COR-L47 (cell line): ENCODE results near the gene PSORS1C1.

Source experiments
- DNase-seq: peaks from one replicate; lab custom pipeline; 2025; lab: John Stamatoyannopoulos, UW

The PSORS1C1 gene

DNA sequence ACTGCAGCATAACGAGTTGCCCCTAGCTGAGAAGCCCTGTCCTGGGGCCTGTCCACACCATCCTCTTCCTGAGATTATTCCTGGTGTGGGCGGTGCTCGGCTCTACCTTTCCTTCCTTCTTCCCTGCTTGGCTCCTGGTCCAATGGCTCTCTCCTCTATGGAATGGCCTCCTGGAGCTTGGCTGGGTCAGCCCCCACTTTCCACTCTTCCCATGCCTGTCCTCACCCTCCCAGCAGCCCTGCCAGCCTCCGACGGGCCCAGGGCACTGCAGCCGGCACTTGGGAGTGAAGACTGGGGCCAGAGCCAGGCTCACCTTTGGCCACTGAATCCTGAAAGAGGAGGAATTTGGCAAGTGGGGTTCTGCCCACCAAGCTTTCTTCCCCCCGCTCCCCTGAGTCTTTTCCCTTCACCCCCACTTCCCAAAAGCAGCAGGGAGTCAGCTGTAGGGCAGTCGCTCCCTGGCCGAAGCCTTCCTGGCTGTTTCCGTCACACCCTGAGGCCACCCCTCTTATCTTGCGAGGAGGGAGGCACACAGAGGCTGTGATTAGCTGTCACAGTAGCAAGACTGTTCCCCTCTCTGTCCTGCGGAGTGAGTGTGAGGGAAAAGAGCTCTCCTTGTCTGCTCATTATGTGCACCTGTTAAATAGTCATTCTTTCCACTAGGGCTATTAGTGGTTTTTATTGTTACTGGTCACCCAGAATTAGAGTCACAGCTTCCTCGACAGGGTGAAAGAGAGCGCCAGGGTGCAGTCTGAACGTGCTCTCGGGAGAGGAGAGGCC is 12.0 kb downstream of the PSORS1C1 start:
- no peak for DNase-seq

DNA sequence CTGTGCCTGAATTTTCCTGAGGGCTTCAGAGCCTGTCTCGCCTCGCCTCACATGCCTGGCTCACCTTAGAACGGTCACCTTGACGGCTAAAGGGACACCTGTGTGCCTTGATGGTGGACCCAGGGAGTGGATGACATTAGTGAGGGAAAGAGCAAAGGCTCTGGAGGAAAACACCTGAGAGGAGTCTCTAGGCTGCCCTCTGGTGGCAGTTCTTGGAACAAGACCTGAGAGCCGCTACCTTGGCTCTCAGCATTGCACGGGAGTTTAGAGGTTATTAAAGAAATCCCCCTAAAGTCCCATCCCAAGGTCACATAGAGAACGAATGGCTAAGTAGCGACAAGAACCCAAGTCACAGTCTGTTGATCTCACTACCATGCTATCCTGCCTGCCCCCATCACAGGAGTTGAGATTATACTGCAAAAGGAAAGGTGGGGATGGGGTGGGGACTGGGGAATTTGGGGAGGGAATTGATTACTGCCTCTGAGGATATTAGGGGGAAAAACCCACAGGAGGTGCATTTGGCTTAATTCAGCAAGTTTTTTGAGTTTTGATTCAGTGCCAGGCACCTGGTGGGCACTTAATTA is 13.6 kb downstream of the PSORS1C1 start:
- peak; percentile 57 for DNase-seq

DNA sequence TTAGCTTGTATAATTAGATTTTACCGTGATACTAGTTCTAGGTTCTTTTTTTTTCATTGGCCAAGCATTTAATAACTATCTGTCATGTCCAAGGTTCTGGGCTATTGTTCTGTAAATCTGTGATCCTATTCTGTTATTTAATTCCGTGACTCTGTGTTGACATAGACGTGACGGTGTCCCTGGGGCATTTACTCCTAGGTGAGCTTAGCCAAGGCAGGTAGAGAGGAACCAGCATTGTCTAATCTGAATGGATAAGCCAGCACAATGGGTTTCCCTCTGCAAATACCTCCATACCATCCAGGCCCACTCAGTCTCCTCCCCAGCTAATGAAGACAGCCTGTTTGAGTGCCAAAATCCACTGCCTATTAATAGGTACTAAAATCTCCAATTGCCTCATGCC is 14.5 kb downstream of the PSORS1C1 start:
- no peak for DNase-seq

DNA sequence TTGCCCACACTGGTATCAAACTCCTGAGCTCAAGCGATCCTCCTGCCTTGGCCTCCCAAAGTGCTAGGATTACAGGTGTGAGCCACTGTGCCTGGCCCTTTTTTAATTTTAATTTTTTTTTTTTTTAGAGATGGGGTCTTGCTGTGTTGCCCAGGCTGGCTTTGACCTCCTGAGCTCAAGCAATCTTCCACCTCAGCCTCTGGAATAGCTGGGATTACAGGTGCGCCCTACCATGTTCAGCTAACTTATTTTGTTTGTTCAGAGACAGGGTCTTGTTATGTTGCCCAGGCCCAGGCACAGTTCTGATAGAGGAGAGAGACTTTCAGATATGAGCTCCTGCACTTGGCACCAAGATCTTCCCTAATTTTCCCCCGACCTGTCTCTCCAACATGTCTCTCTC is 16.2 kb downstream of the PSORS1C1 start:
- DNase-seq, result no peak

DNA sequence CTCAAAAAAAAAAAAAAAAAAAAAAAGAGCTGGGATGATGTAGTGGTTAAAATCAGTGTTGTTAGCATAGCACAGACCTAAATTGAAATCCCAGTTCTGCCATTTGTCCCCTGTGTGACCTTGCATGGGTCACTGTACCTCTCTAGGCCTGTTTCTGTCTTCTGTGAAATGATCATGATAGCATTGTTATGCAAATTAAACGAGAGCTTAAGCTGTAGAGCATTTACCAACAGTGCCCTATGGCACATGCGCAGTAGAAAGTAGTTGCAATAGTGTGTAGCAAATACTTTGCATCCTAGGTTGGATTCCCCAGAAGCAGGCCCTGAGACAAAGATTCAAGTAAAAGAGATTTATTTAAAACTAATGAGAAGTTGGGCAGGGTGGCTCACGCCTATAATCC is 17.0 kb downstream of the PSORS1C1 start:
- DNase-seq, result no peak

DNA sequence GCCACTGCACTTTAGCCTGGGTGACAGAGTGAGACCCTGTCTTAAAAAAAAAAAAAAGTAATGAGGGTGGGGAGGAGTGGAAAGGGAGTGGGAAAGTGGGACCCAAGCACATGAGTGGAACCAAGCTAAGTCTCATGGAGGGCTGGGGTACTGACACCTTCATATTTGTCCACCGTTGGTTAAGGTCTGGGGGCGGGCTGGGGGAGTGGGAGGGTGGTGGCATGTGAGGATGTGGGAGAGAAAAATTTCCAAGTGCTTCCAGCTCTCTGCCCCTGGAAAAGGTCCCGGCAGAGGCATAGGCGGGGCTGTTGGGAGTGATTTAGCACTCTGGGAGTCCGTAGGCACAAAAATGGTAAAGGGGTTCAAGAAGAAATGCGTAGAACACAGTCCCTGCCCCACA is 18.2 kb downstream of the PSORS1C1 start:
- no peak for DNase-seq

DNA sequence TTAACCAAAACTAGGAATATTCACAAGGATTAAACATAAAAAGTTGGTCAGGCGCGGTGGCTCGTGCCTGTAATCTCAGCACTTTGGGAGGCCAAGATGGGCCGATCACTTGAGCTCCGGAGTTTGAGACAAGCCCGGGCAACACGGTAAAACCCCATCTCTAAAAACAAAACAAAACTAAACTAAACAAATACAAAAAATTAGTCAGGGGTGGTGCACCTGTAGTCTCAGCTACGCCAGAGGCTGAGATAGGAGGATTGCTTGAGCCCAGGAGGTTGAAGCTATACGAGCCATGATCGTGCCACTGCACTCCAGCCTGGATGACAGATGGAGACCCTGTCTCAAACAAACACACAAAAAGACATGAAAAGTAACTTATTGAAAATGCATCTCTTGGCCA is 21.1 kb downstream of the PSORS1C1 start:
- no peak for DNase-seq

DNA sequence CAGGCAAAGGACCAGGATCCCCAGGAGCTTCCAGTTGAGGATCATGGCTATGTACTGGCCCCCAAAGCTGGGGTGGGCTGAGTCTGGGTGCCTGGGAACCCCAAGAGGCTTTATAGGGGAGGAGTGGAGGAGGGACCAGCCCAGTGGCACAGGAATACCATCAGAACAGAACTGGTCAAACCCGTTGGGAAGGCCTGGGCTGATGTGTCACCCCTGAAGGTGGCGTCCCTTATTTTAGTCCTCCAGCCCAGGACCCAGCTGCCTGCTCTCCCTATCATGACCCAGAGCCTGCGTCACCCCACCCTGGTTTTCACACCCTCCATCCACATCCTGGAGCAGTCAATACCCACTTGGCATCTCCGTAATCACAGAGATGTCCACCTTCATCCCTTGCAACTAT is 24.4 kb downstream of the PSORS1C1 start, which contains the start of gene PSORS1C2:
Gene PSORS1C2 (minus strand): TSS at position 85 of the 400 bp plus-strand sequence. CDS start 40 bp downstream, at position 45.
- no peak for DNase-seq

DNA sequence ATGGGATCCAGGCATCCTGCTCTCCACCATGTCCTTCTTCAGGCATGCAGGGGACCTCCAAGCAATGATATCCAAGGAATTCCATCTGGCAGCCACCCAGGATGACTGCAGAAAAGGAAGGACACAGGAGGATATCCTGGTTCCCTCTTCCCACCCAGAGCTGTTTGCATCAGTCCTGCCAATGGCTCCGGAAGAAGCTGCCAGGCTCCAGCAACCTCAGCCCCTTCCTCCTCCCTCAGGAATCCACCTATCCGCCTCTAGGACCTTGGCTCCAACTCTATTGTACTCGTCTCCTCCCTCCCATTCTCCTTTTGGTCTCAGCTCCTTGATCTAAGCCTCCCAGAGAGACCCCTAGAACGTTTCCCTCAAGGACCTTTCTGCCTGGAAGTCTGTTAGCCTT is 25.0 kb downstream of the PSORS1C1 start:
- DNase-seq, result no peak

DNA sequence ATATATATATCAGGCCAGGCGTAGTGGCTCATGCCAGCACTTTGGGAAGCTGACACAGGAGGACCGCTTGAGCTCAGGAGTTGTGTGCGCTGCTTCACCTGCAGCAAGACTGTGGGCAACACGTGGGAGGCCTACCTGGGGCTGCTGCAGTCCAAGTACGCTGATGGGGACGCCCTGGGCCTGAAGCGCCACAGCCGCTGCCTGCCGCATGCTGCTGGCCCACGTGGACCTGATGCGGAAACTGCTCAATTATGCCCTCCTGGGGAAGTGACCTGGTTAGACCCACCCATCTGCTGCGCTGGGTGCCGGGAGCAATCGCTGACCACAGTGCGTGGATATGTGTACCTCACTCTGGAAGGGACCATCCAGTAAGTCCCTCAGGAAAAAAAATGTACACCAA is 26.0 kb downstream of the PSORS1C1 start:
- DNase-seq, result no peak

DNA sequence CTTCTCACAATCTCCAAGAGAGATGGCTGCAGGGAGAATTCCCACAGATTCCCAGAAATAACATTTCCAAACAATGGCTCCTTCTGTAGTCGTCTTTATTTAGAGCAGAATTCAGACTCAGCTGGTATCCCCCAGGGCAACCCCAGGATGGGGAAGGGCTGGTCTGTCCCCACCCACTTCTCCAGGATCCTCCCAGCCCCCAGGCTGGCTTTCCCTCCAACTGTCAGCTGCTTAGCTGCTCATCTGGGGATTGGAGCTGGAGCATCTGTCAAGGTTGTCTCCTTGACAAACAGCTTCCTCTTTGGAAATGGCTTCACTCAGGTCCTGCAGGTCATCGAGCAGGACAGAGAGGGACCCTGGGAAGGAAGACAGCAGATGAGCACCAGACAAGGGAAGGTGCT is 27.8 kb downstream of the PSORS1C1 start:
- DNase-seq, result no peak

DNA sequence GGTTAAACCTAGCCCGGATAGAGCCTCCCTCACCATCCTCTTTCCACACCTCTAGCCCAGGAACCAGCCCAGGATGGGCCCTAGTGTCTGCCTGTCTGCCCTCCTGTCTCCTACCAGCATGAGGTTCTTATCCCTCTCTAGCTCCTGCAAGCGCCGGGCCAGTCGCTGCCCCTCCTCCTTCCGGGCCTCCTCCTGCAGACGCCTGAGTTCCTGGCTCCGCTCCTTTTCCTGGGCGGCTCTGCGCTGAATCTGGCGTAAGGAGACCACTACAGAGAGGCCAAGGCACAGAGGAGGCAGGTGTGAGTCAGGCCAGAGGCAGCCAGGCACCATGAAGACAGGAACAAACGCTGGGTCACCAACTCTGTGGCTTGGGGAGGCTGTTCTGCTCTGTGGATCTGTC is 28.5 kb downstream of the PSORS1C1 start:
- DNase-seq, result no peak

DNA sequence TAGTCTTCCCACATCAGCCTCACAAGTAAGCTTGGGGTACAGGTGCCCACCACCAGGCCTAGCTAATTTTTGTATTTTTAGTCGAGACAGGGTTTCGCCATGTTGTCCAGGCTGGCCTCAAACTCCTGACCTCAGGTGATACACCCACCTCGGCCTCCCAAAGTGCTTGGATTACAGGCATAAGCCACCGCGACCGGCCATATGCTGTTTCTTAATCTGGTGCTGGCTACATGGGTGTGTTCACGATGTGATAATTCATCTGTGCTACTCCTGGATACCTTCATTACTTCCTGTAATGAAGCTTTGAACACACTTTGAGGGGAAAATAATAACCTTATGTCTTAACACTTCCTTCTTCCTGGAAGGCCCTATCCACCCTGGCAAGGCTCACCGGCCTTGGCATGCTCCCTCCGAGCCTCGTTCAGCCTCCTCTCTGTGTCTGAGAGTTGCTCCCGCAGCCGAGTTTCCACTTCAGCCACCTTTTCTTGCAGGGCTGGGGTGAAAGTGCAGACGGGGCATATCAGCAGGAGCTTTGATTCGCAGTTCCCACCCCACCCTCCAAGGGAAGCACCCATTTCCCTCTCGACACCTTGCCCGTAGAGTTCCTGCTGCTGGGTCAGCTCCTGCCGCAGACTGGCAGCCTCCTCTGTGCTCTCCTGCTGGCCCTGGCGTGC is 29.8 kb downstream of the PSORS1C1 start:
- no peak for DNase-seq

DNA sequence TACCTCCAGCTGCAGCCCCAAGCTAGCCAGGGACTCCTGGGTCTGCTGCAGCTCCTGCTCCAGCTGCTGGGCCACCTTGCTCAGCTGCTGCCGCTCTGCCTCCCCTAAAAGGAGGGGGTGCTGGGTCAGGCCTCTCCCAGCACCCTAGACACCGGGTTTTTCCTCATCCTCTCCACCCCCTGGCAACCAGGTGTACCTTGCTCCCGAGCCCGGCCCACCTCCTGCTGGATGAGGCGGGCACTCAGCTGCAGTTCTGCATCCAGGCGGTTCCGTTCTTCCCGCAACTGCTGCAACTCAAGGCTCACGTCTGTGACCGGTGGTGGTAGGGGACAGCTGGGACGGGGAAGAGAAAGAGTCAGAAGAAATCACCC is 30.4 kb downstream of the PSORS1C1 start:
- no peak for DNase-seq

DNA sequence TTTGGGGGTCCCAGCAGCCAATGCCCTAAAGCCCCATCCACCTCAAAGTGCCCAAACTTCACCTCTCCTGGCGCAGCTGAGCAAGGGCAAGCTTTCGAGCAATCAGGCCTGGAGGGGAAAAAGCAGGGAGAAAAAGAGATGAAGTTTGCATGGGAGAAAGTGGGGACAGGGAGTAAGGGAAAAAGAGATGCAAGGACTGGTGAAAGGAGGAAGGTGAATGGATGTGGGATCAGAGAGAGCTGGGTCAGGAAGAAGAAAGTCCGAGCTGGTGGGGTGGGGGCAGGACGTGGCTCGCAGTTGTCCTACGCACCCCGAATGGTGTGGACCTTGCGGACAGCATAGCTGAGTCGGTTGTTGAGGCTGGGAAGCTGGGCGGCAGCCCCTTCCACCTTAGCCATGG is 30.8 kb downstream of the PSORS1C1 start:
- DNase-seq, result no peak

DNA sequence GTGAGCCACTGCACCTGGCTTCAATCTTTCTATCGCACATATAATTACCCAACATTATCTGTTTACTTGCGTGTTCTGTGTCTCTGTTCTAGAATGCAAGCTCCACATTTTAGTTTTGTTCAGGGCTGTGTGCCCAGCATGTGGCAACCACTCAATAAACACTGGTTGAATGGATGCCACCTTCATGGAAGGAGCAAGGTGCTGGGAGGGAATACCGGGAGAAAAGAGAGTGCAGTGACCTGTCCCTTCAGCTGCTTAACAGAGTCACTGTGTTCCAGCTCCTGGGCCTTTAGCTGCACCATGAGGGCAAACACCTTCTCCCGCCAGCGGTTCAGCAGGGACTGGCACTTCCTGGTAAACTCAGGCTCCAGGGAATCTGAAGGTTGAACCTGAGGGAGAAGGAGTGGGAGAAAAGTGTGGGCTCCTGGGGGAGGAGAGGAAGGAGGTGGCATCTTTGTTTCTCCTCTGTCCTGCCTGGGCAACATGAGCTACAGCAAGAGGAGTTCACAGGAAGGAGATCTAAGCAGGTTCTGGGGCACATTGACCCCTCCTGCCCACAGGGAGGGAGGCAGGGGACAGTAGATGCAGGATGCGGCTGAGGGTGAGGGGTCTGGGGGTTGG is 35.3 kb downstream of the PSORS1C1 start:
- DNase-seq, result no peak

DNA sequence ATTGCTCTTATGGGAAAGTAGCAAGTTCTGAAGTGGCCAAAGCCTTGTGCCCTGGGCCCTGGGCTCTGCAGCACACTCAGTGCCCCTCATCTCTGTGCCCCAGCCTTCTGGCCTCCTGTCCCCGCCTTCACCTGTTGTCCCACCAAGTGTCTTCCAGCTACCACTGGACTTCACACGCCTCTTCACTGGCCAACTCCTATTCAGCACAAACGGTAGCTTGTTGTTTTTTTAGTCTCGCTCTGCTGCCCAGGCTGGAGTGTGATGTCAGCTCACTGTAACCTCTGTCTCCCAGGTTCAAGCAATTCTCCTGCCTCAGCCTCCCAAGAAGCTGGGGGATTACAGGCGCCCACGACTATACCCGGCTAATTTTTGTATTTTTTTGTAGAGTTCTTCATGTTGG is 38.2 kb downstream of the PSORS1C1 start:
- DNase-seq, result no peak

DNA sequence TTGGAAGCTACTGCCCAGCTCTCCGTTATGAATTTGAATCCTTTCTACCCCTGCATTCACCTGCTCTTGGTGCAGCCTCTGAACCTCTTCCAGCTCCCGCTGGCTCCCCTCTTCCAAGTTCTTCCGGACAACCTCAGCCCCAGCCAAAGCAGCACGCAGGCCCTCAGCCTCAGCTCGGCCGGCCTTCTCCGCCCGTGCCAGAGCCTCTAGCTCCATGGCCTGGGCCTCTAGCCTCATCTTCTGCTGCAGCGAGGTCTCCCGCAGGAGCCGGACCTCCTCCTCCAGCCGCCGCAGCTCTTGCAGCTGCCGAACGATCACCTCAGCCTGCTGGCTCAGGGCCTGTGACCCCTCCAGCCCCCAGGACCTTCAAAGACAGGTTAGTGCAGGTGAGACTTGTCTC is 39.8 kb downstream of the PSORS1C1 start:
- DNase-seq, result no peak

DNA sequence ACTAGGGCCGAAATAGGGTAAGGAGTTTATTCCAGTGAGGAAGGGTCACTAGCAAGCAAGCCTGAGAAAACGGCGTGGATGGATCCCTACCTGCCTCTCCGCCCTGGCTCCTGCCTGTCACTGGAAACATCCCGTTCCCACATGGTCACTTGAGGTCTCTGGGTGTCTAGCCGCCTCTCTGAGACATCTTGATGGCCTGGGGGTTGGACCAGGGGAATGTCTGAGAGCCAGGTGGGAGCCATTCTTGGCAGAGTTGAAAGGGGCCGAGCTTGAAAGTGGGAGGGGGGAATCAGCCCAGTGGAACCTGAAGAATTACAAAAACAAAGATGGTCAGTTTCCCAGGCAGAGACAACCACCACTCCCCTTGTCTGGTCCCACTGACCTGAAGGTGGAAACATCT is 42.0 kb downstream of the PSORS1C1 start:
- no peak for DNase-seq

DNA sequence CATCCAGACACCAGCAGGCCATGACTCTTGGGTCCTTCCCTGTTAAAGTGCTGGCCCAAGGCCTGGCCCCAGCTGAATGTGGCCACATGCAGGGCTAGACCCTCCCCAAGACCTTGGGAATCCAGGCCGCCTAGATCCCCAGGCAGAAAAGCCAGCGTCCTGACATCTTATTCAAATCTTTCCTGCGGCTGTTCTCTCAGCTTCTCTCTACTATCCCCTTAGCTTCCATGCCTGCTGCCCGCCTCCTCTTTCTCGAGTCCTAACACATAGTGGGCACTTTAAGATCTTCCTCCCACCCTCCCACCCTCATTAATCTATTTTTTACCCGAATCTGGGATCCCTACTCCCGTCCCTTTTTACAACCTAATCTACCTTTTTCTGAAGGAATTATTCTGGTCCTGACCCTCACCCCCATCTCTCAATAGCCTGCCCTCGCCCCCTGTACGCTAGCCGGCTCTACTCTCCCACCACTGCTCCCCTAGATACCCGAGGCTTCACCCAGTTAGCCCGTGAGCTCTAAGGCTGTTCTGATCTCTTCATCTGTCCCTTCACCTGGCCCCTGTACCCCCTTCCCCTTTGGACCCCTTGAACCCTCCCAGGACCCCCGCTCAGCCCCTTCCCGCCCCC is 43.0 kb downstream of the PSORS1C1 start, which contains the start of gene CCHCR1:
Gene CCHCR1 (minus strand): TSS at position 290 of the 627 bp plus-strand sequence. CDS start 202 bp downstream, at position 88.
- DNase-seq, result no peak

DNA sequence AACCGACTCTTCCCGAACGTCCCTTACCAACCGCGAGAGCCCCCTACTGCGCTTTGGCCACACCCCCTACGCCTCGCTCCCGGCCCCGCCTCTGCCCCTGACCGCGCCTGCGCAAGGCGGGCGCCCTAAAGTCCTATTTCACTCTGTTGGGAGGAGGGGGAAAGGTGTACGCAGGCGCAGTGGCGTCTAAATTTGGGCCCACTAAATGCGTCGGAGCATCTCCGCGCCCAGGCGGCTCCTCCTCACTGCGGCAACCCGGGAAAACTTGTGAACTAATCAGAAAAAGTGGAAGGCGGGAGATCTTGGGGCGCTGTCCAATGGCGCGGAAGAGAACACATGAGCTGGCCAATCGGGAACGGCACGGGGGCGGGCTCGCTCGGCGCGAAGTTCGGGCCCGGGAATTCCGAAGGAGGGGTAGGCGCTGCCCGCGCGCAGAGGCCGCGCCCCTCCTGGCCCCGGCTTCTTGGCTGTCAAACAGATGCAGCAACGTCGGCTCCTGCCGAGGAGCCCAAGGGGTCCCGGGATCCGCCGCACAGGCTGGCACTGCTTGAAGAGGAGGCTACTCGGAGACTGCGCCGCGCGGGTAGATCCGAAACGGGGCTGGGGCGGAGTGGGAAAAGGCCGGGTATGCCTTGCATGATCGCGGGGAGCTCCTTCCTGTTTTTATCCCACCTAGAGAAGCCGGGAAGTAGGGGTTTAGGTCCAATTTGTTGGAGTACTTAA is 43.7 kb downstream of the PSORS1C1 start, which contains the start of gene TCF19:
Gene TCF19 (plus strand): TSS at position 450 of the 723 bp plus-strand sequence. CDS start 881 bp downstream, outside the sequence.
- DNase-seq, result peak; percentile 99
